LNCAP (cell line): ENCODE results near the gene APC.

Experiments
- TF ChIP-seq, protein P1 (sequence below): fragments of 450-650 bp; IDR thresholded peaks from 2 replicates; pipeline ENCODE4 v1.5.1; 2017; ENCODE audit warnings: mild to moderate bottlenecking

Gene APC

DNA sequence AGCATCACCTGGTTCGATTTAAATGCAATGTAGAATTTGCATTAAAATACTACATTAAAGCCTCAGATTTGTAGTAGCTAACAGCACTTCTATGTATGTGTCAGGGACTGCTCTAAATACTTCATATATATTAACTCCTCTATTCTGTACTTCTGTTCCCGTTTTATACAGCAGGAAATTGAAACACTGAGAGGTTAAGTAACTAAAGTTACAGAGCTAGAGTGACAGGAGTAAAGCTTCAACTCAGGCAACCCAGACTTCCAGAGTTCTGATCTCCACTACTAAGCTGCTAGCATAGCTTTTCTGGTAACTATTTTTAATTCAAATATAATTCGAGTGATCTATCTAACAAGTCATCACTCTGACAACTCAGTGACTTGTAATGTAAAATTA, 619 bp upstream of the APC start:
- TF ChIP-seq, protein P1, sequence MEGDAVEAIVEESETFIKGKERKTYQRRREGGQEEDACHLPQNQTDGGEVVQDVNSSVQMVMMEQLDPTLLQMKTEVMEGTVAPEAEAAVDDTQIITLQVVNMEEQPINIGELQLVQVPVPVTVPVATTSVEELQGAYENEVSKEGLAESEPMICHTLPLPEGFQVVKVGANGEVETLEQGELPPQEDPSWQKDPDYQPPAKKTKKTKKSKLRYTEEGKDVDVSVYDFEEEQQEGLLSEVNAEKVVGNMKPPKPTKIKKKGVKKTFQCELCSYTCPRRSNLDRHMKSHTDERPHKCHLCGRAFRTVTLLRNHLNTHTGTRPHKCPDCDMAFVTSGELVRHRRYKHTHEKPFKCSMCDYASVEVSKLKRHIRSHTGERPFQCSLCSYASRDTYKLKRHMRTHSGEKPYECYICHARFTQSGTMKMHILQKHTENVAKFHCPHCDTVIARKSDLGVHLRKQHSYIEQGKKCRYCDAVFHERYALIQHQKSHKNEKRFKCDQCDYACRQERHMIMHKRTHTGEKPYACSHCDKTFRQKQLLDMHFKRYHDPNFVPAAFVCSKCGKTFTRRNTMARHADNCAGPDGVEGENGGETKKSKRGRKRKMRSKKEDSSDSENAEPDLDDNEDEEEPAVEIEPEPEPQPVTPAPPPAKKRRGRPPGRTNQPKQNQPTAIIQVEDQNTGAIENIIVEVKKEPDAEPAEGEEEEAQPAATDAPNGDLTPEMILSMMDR = no peak

DNA sequence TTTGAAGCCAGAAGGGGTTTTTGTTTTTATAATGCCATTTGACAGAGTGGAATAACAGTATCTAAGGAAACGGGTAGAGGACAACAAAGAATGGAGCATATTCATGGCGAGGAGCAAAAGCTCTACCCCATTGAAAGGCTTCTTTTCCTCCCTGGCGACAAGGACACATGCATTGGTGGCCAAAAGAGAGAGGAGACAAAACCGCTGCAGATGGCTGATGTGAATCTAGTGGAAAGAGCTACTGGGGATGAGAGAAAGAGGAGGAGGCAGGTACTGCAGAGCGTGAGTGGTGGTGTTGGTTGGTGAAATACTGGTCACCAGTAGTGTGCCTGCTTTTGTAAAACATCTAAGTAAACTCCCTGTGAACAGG, 491 bp downstream of the APC start:
- TF ChIP-seq, protein P1 = no peak

DNA sequence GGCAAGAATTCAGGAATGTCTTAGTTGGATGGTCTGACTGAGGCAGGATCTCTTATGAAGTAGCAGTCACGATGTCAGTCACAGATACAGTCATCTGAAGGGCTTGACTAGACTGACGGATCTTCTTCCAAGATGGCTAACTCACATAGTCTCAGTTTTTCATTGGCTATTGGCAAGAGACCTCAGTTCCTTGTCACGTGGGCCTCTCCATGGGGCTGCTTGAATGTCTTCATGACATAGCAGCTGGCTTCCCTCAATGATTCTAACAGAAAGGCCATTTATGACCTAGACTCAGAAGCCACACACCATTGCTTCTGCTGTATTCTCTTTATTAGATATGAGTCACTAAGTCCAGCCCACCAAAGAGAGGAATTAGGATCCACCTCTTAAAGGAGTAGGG, 4.7 kb downstream of the APC start:
- TF ChIP-seq, protein P1 = no peak

DNA sequence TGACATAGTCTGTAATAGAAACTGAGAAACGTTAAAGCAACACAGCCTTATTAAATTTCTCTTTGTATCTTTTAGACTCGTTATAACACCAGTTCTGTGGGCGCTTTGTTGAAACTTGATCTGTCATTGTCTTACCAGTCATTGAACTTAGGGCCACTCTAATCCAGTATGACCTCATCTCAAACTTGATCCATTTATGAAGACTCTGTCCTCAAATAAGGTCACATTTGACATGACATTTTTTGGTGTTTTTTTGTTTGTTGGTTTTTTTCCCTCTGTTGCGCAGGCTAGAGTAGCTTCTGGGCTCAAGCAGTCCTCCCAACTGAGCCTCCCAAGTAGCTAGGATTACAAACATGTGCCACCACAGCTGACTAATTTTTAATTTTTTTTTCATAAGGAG, 5.9 kb downstream of the APC start:
- TF ChIP-seq, protein P1 = no peak

DNA sequence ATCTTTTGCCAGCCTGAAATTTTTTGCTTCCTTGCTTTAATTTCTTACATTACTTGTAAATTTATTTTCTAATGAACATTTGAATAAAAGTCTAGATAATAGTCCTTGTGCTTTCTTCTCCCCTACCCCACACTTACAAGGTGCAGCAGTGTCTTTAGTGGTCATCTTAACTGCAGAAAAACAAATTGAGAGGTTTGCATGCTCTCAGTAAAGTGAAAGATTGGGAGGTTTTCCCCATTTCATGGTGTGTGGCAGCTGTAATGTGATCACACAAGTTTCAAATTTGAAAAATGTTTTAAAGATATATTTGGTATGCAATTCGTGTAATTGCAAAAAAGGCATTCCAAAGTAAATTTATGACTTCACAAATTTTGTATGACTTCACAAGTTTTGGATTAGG, 14.7 kb downstream of the APC start:
- TF ChIP-seq, protein P1 = no peak

DNA sequence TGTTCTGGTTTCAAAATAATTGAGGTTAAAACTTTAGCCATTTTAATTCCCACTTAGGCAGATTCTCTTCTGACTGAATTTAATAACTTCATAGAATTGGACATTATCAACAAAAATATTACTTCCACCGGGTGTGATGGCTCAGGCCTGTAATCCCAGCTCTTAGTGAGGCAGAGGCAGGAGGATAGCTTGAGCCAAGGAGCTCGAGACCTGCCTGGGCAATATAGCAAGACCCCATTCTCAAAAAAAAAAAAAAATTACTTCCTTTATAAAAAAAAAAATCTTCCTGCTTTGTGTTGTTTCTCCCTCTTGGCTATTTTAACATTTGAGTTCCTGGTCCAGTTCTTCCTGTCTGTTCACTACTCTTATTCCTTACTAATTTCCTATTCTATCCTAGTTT, 18.0 kb downstream of the APC start:
- TF ChIP-seq, protein P1 = no peak

DNA sequence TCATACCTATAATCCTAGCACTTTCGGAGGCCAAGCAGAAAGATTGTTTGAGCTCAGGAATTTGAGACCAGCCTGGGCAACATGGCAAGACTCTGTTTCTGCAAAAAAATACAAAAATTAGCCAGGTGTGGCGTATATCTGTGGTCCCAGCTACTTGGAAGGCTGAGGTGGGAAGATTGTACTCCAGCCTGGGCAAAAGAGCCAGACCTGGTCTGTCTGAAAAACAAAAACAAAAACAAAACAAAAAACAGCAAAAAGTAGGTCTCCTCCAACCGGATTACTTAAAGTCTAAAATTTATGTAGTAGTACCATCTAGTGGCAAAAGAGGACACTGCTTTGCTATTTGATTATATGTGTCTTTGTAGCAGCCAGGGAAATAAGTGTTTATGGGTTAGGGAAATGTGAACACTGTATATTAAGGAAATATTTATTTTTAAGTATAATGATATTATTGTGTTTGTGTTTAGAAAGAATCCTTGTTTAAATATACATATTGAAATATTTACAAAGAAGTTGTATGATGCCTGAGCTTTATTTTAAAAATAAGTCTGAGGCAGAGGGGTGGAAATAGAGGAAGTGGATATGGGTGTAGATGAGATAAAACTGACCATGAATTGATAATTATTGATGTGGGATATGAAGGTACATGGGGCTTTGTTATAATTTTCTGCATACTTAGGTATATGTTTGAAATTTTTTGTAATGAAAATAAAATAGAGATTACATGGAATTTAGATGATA, 20.0 kb downstream of the APC start:
- TF ChIP-seq, protein P1 = peak; percentile 87

DNA sequence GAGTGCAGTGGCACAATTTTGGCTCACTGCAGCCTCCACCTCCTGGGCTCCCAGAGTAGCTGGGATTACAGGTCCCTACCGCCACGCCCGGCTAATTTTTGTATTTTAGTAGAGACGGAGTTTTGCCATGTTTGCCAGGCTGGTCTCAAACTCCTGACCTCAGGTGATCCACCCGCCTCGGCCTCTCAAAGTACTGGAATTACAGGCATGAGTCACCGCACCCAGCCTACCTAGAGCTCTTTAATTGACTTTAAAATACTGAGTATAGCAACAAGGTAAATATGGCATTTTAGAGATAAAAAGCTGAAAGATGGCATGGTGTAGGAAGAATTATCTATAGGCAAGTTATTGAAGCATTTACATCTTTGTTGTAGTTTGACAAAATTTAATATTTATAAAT, 21.0 kb downstream of the APC start:
- TF ChIP-seq, protein P1 = no peak
